GM23248 (cell line): ENCODE data around the gene HEBP1.

Source experiments
- EZH2 ChIP-seq: fragments of 200-600 bp; sonication (generic); IDR thresholded peaks from 2 replicates; pipeline ENCODE4 v1.6.1; 2018; ENCODE audit warnings: antibody characterized with exemption, mild to moderate bottlenecking; ENCODE audit not compliant: insufficient read depth, poor library complexity, severe bottlenecking
- EZH2phosphoT487 ChIP-seq: fragments of 200-600 bp; sonication (generic); IDR thresholded peaks from 2 replicates; pipeline ENCODE4 v1.6.1; 2018; ENCODE audit warnings: antibody characterized with exemption, moderate library complexity, mild to moderate bottlenecking, low read depth; ENCODE audit not compliant: insufficient read depth

DNA sequence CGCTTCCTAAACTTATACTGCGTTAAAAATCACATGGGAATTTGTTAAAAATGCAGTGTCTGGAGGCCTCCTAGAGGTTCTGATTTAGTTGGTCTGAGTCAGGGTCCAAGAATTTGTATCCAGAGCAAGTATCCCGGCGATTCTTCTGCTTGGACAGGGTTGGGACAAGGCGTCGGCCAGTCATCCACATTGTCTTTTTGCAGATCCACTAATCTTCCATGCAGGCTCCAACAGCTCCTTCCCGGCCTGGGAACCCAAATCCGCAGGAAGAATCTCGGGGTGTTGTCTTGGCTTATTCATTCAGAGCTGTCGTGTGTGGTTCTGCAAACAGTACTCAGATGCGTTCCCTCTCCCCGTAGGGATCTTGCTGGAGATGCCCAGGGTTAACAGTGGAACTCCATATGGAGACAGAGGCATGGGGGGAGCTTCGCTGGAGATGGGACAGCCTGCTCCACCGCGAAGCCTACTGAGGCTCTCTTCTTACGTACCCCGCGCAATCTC, 73.4 kb downstream of the HEBP1 start:
- TF ChIP-seq EZH2 (no peak), EZH2phosphoT487 (no peak)
